Astrocyte (in vitro differentiated cells and primary cell): ENCODE results near the gene CLDN15. TPM values are rescaled to one million over a fixed set of nuclear protein-coding genes. Genes with fewer than 3 reads are reported as not detected.

Experiments
- DNase-seq: peaks from one replicate; pipeline ENCODE4 v3.0.0-alpha.2; 2010; ENCODE audit warnings: low read depth
- FAIRE-seq: peaks from 2 replicates; lab custom pipeline; 2011; peaks lifted over from hg19 to GRCh38; lab: Jason Lieb, UNC
- H2AFZ ChIP-seq: 2 replicates; pipeline ENCODE4 v1.6.0; 2012; ENCODE audit warnings: low read depth, low read length, inconsistent platforms
- H3K27ac ChIP-seq: 2 replicates; pipeline ENCODE4 v1.5.1; 2011; ENCODE audit warnings: low read depth, low read length, inconsistent platforms
- H3K27me3 ChIP-seq: 2 replicates; pipeline ENCODE4 v1.6.0; 2011; ENCODE audit warnings: low read length, inconsistent platforms; ENCODE audit not compliant: insufficient read depth
- H3K36me3 ChIP-seq: 2 replicates; pipeline ENCODE4 v1.5.1; 2011; ENCODE audit warnings: low read length, inconsistent platforms; ENCODE audit not compliant: insufficient read depth
- H3K4me1 ChIP-seq: 2 replicates; pipeline ENCODE4 v1.5.1; 2011; ENCODE audit warnings: low read length, inconsistent platforms; ENCODE audit not compliant: insufficient read depth
- H3K4me2 ChIP-seq: 2 replicates; pipeline ENCODE4 v1.6.0; 2012; ENCODE audit warnings: low read length, inconsistent platforms
- H3K4me3 ChIP-seq: 2 replicates; pipeline ENCODE4 v1.5.1; 2011; ENCODE audit warnings: low read depth, mild to moderate bottlenecking, low read length, inconsistent platforms; ENCODE audit not compliant: insufficient read depth
- H3K79me2 ChIP-seq: 2 replicates; pipeline ENCODE4 v1.6.0; 2012; ENCODE audit warnings: mild to moderate bottlenecking, low read length, inconsistent platforms; ENCODE audit not compliant: insufficient read depth
- H3K9ac ChIP-seq: 2 replicates; pipeline ENCODE4 v1.6.0; 2012; ENCODE audit warnings: mild to moderate bottlenecking, low read length, inconsistent platforms
- H3K9me3 ChIP-seq: 2 replicates; pipeline ENCODE4 v1.5.1; 2012; ENCODE audit warnings: low read depth, mild to moderate bottlenecking, low read length, inconsistent platforms; ENCODE audit not compliant: insufficient read depth
- H4K20me1 ChIP-seq: 2 replicates; pipeline ENCODE4 v1.6.0; 2012; ENCODE audit warnings: low read length, inconsistent platforms; ENCODE audit not compliant: insufficient read depth
- H3K27ac Mint-ChIP-seq: one replicate; pipeline ENCODE4 v1.8.0; 2021; ENCODE audit warnings: mild to moderate bottlenecking, mixed read lengths; ENCODE audit not compliant: unreplicated experiment
- H3K27me3 Mint-ChIP-seq: one replicate; pipeline ENCODE4 v1.8.0; 2021; ENCODE audit warnings: low read depth, mixed read lengths; ENCODE audit not compliant: unreplicated experiment
- H3K36me3 Mint-ChIP-seq: one replicate; pipeline ENCODE4 v1.8.0; 2021; ENCODE audit warnings: low read depth, mixed read lengths; ENCODE audit not compliant: unreplicated experiment
- H3K4me1 Mint-ChIP-seq: one replicate; pipeline ENCODE4 v1.8.0; 2021; ENCODE audit warnings: low read depth, mixed read lengths; ENCODE audit not compliant: unreplicated experiment
- H3K4me3 Mint-ChIP-seq: one replicate; pipeline ENCODE4 v1.8.0; 2021; ENCODE audit warnings: mild to moderate bottlenecking, moderate library complexity, mixed read lengths; ENCODE audit not compliant: unreplicated experiment
- H3K9me3 Mint-ChIP-seq: one replicate; pipeline ENCODE4 v1.8.0; 2021; ENCODE audit warnings: mild to moderate bottlenecking, mixed read lengths; ENCODE audit not compliant: unreplicated experiment
- EZH2 ChIP-seq: IDR thresholded peaks from 2 replicates; pipeline ENCODE4 v1.6.1; 2012; ENCODE audit warnings: mild to moderate bottlenecking, low read length, inconsistent platforms; ENCODE audit not compliant: insufficient read depth
- total RNA-seq: library from RNA; stranded (reverse); gene quantifications from 2 replicates; pipeline ENCODE4 v1.2.1, GENCODE V29; 2021
- TF ChIP-seq, protein P1 (sequence below): IDR thresholded peaks from 2 replicates; pipeline ENCODE4 v1.5.1; 2011; ENCODE audit warnings: low read depth, mild to moderate bottlenecking, inconsistent platforms, low read length, moderate library complexity; ENCODE audit not compliant: insufficient read depth

Gene CLDN15
- total RNA-seq, 1 donor from 2014 or later = 8.7 TPM

- Histone ChIP-seq H3K27me3 (no peaks in the 10 kb centered on the region), H4K20me1 (peaks cover 52% of the 10 kb centered on the region), H3K9me3 (no peaks in the 10 kb centered on the region), H3K4me1 (peaks cover 9% of the 10 kb centered on the region), H3K4me3 (no peak overlapping the region), H3K27ac (no peak overlapping the region), H3K79me2 (peaks cover 7% of the 10 kb centered on the region), H3K9ac (no peak overlapping the region), H3K36me3 (no peaks in the 10 kb centered on the region), H3K4me2 (no peak overlapping the region), H2AFZ (no peak overlapping the region)
- no peaks in the 10 kb centered on the region for H3K27me3 Mint-ChIP-seq
- no peaks in the 10 kb centered on the region for H3K9me3 Mint-ChIP-seq
- no peak overlapping the region for H3K27ac Mint-ChIP-seq
- DNase-seq (no peak), FAIRE-seq (no peak)
- H3K36me3 Mint-ChIP-seq = peaks cover 10% of the 10 kb centered on the region
- no peak for TF ChIP-seq EZH2
- TF ChIP-seq, protein P1, sequence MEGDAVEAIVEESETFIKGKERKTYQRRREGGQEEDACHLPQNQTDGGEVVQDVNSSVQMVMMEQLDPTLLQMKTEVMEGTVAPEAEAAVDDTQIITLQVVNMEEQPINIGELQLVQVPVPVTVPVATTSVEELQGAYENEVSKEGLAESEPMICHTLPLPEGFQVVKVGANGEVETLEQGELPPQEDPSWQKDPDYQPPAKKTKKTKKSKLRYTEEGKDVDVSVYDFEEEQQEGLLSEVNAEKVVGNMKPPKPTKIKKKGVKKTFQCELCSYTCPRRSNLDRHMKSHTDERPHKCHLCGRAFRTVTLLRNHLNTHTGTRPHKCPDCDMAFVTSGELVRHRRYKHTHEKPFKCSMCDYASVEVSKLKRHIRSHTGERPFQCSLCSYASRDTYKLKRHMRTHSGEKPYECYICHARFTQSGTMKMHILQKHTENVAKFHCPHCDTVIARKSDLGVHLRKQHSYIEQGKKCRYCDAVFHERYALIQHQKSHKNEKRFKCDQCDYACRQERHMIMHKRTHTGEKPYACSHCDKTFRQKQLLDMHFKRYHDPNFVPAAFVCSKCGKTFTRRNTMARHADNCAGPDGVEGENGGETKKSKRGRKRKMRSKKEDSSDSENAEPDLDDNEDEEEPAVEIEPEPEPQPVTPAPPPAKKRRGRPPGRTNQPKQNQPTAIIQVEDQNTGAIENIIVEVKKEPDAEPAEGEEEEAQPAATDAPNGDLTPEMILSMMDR = no peak
- H3K4me1 Mint-ChIP-seq = peaks cover 3% of the 10 kb centered on the region
- H3K4me3 Mint-ChIP-seq = no peak overlapping the region
Measured at GRCh38 chr7:101236292-101236835, 1.2 kb downstream of the CLDN15 start.

DNA sequence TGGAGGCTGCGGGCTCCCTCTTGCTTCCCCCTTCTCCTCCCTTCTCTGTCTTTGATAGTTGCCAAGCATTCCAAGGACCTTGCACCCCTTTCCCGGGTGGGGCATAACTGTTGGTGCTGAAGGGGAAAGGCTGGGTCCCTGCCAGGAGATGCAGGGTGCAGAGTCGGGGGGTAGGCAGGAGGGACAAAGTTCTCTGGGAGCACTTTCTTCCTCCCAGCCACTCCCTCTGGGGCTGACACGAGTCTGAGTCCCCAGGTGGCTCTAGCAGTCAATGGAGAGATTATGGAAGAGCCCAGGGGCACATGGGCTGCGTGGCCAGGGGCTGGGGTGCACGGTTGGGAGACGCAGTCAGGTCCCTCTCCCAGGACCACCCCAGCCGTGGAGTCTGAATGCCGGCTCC is 2.1 kb downstream of the CLDN15 start:
- no peaks in the 10 kb centered on the region for H3K27me3 Mint-ChIP-seq
- peaks cover 14% of the 10 kb centered on the region for H3K36me3 Mint-ChIP-seq
- TF ChIP-seq EZH2 = no peak
- TF ChIP-seq, protein P1 = no peak
- H2AFZ ChIP-seq = no peak overlapping the region
- H3K4me3 ChIP-seq = no peak overlapping the region
- H3K36me3 ChIP-seq = no peaks in the 10 kb centered on the region
- H3K27me3 ChIP-seq = no peaks in the 10 kb centered on the region
- no peak overlapping the region for H3K9ac ChIP-seq
- no peak for DNase-seq
- H3K4me1 ChIP-seq = peaks cover 9% of the 10 kb centered on the region
- no peak for FAIRE-seq
- H3K27ac Mint-ChIP-seq = no peak overlapping the region
- H3K4me2 ChIP-seq = no peak overlapping the region
- peaks cover 1% of the 10 kb centered on the region for H3K79me2 ChIP-seq
- peaks cover 53% of the 10 kb centered on the region for H4K20me1 ChIP-seq
- H3K4me3 Mint-ChIP-seq = no peak overlapping the region
- no peaks in the 10 kb centered on the region for H3K9me3 ChIP-seq
- H3K4me1 Mint-ChIP-seq = peaks cover 4% of the 10 kb centered on the region
- H3K27ac ChIP-seq = no peak overlapping the region
- no peaks in the 10 kb centered on the region for H3K9me3 Mint-ChIP-seq

DNA sequence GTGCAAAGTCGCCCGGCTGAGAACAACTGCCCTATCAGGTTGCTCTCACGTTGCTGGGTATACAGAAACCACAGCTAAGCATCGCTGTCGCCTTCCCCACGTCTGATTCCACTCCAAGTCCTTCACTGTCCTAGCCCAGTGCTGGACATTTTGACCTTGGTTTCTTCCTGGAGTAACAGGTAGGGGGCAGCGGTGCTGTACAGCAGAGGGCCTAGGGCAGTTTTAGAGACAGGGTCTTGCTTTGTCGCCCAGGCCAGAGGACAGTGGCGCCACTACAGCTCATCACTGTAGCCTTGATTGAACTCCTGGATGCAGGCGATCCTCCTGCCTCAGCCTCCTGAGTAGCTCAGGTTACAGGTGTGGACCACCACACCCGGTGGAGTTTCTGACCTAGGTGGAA is 2.6 kb downstream of the CLDN15 start:
- H3K36me3 ChIP-seq = no peaks in the 10 kb centered on the region

More for the DNA sequence above, 2.6 kb downstream of the CLDN15 start:
- H3K27ac Mint-ChIP-seq = no peak overlapping the region
- FAIRE-seq (no peak), DNase-seq (no peak)
- TF ChIP-seq, protein P1 = peak; percentile 15
- TF ChIP-seq EZH2 = no peak
- H3K36me3 Mint-ChIP-seq = peaks cover 16% of the 10 kb centered on the region
- Histone ChIP-seq H3K9ac (no peak overlapping the region), H3K4me3 (no peak overlapping the region), H3K9me3 (no peaks in the 10 kb centered on the region), H3K4me2 (no peak overlapping the region), H3K27ac (no peak overlapping the region), H3K79me2 (no peaks in the 10 kb centered on the region), H3K4me1 (peaks cover 9% of the 10 kb centered on the region), H4K20me1 (peaks cover 50% of the 10 kb centered on the region), H3K27me3 (no peaks in the 10 kb centered on the region), H2AFZ (no peak overlapping the region)
- peaks cover 5% of the 10 kb centered on the region for H3K4me1 Mint-ChIP-seq
- H3K4me3 Mint-ChIP-seq = no peak overlapping the region
- H3K9me3 Mint-ChIP-seq = no peaks in the 10 kb centered on the region
- H3K27me3 Mint-ChIP-seq = no peaks in the 10 kb centered on the region
